ENCODE measurements around the gene LYPD5.

LYPD5 gene

GRCh38 chr19:43804432-43804831 is 2.2 kb upstream of the LYPD5 start:
- DNase-seq = no peak

GRCh38 chr19:43799502-43800142 is 2.6 kb downstream of the LYPD5 start:
- DNase-seq = no peak

GRCh38 chr19:43798546-43799409 is 3.5 kb downstream of the LYPD5 start:
- peak; percentile 86 for DNase-seq

- DNase-seq = no peak
Observed at GRCh38 chr19:43798026-43798545, 4.2 kb downstream of the LYPD5 start.

GRCh38 chr19:43797556-43797955 is 4.7 kb downstream of the LYPD5 start:
- no peak for DNase-seq

GRCh38 chr19:43797118-43797517 is 5.1 kb downstream of the LYPD5 start:
- DNase-seq = no peak

- no peak for DNase-seq
Observed at GRCh38 chr19:43790587-43790986, 11.7 kb downstream of the LYPD5 start.

- DNase-seq = no peak
Observed at GRCh38 chr19:43789029-43789428, 13.2 kb downstream of the LYPD5 start.

- DNase-seq = no peak
Observed at GRCh38 chr19:43786665-43787064, 15.6 kb downstream of the LYPD5 start.

GRCh38 chr19:43784981-43785808 is 17.1 kb downstream of the LYPD5 start:
- DNase-seq = peak; percentile 57

- DNase-seq = no peak
Observed at GRCh38 chr19:43784241-43784980, 17.8 kb downstream of the LYPD5 start.

GRCh38 chr19:43783636-43784035 is 18.6 kb downstream of the LYPD5 start:
- no peak for DNase-seq

- no peak for DNase-seq
Observed at GRCh38 chr19:43782689-43783231, 19.5 kb downstream of the LYPD5 start.

- DNase-seq = no peak
Observed at GRCh38 chr19:43782311-43782660, 20.0 kb downstream of the LYPD5 start.

- DNase-seq = no peak
Observed at GRCh38 chr19:43781630-43782310, 20.5 kb downstream of the LYPD5 start.

- peak; percentile 69 for DNase-seq
Observed at GRCh38 chr19:43780706-43781525, 21.3 kb downstream of the LYPD5 start, which contains the start of gene KCNN4. Gene KCNN4 (minus strand): TSS chr19:43780973. CDS start chr19:43780861, 112 bp downstream.

GRCh38 chr19:43779820-43780219 is 22.4 kb downstream of the LYPD5 start:
- DNase-seq = no peak

- no peak for DNase-seq
Observed at GRCh38 chr19:43779147-43779819, 23.0 kb downstream of the LYPD5 start.

GRCh38 chr19:43778651-43779050 is 23.6 kb downstream of the LYPD5 start:
- DNase-seq = peak; percentile 99

GRCh38 chr19:43777163-43777695 is 25.0 kb downstream of the LYPD5 start:
- DNase-seq = peak; percentile 62

Data from NCI-H1436 (cell line).